ENCODE data around the gene C6orf136.

GRCh38 chr6:30700340-30700739 lies 53.4 kb downstream of the C6orf136 start:
- no peak for TF ChIP-seq POLR2A (IDR thresholded peaks at IDR 0.05)
- no peak for TF ChIP-seq CTCF (IDR thresholded peaks at IDR 0.05)

All from tibial nerve (tissue), 3 donors.